HepG2 (cell line): ENCODE results near the gene LTA. TPM values are rescaled to one million over a fixed set of nuclear protein-coding genes. Genes with fewer than 3 reads are reported as not detected.

Experiments
- HNF4G ChIP-seq, 2 experiments: sonication (generic) in 1 of 2; formaldehyde crosslinking in 1 of 2; IDR thresholded peaks; 2 replicates each; pipeline versions ENCODE4 v1.4.0 to v1.6.1; 2011 to 2020; ENCODE audit warnings: borderline replicate concordance in 2 of 2, low read depth in 2 of 2, mild to moderate bottlenecking in 2 of 2, low read length in 1 of 2, missing genetic modification reagents in 1 of 2, moderate library complexity in 1 of 2
- KLF15 ChIP-seq: sonication (generic); formaldehyde crosslinking; IDR thresholded peaks from 2 replicates; pipeline ENCODE4 v1.8.1; 2023; ENCODE audit warnings: borderline replicate concordance, mild to moderate bottlenecking, inconsistent platforms, missing genetic modification reagents, mixed read lengths
- MAFK ChIP-seq, 2 experiments: IDR thresholded peaks in 1 of 2; conservative IDR thresholded peaks in 1 of 2; 2 replicates each; pipeline ENCODE4 v1.6.1; 2011; ENCODE audit warnings: improper control_type of control experiment in 2 of 2, low read length in 2 of 2
- NCOA1 ChIP-seq: sonication (generic); formaldehyde crosslinking; IDR thresholded peaks from 2 replicates; pipeline ENCODE4 v1.9.0; 2021; ENCODE audit warnings: missing genetic modification reagents
- TGIF2 ChIP-seq: IDR thresholded peaks from 2 replicates; pipeline ENCODE4 v1.6.1; 2016; ENCODE audit warnings: control low read depth, missing compliant biosample characterization
- ZC3H13 ChIP-seq: sonication (generic); formaldehyde crosslinking; IDR thresholded peaks from 2 replicates; pipeline ENCODE4 v1.8.1; 2023; ENCODE audit warnings: mild to moderate bottlenecking, missing genetic modification reagents, moderate library complexity
- ZNF12 ChIP-seq: sonication (generic); formaldehyde crosslinking; IDR thresholded peaks from 2 replicates; pipeline ENCODE4 v1.5.0; 2020; ENCODE audit warnings: missing genetic modification reagents
- ZNF136 ChIP-seq: sonication (generic); formaldehyde crosslinking; IDR thresholded peaks from 2 replicates; pipeline ENCODE4 v1.8.1; 2022; ENCODE audit warnings: low read depth, mild to moderate bottlenecking, moderate library complexity, missing genetic modification reagents
- ZNF367 ChIP-seq: sonication (generic); formaldehyde crosslinking; IDR thresholded peaks from 2 replicates; pipeline ENCODE4 v1.4.0; 2020; ENCODE audit warnings: missing genetic modification reagents, borderline replicate concordance
- ZNF777 ChIP-seq: sonication (generic); formaldehyde crosslinking; IDR thresholded peaks from 2 replicates; pipeline ENCODE4 v1.4.0; 2020; ENCODE audit warnings: missing genetic modification reagents
- polyA plus RNA-seq, 8 experiments: library from polyadenylated mRNA; depleted of rRNA in 3 of 8; stranded (reverse) in 7 of 8; unstranded in 1 of 8; fragments of >200 nt; fragmentation: Illumina TruSeq in 4 of 8; extraction: Trizol in 4 of 8; gene quantifications; 2 replicates each; pipeline versions ENCODE4 v1.2.1 to v1.2.3, GENCODE V29; 2011 to 2016; ENCODE audit warnings: low read depth in 4 of 8, missing spikeins in 1 of 8, mixed read lengths in 1 of 8; ENCODE audit not compliant: insufficient read depth in 1 of 8
- total RNA-seq, 5 experiments: library from RNA; depleted of rRNA; stranded (reverse); fragments of >200 nt; fragmentation: Illumina TruSeq; extraction: Trizol; gene quantifications; 2 replicates each; pipeline ENCODE4 v1.2.3, GENCODE V29; 2016; ENCODE audit warnings: low read depth in 1 of 5
- TF ChIP-seq, protein P1 (sequence below): sonication (generic); formaldehyde crosslinking; IDR thresholded peaks from 2 replicates; pipeline ENCODE4 v1.5.1; 2020; ENCODE audit warnings: missing genetic modification reagents, mild to moderate bottlenecking, borderline replicate concordance
- TF ChIP-seq, protein P2 (sequence below): sonication (generic); formaldehyde crosslinking; IDR thresholded peaks from 2 replicates; pipeline ENCODE4 v1.8.0; 2022; ENCODE audit warnings: missing genetic modification reagents, low read depth, mild to moderate bottlenecking, borderline replicate concordance
- TF ChIP-seq, protein P3 (sequence below): sonication (generic); formaldehyde crosslinking; IDR thresholded peaks from 2 replicates; pipeline ENCODE4 v1.4.0; 2020; ENCODE audit warnings: mild to moderate bottlenecking, missing genetic modification reagents
- TF ChIP-seq, protein P4 (sequence below): sonication (generic); formaldehyde crosslinking; conservative IDR thresholded peaks from 2 replicates; pipeline ENCODE4 v1.4.0; 2020; ENCODE audit warnings: missing genetic modification reagents
- TF ChIP-seq, protein P5 (sequence below): sonication (generic); formaldehyde crosslinking; IDR thresholded peaks from 2 replicates; pipeline ENCODE4 v1.8.1; 2023; ENCODE audit warnings: missing genetic modification reagents, mild to moderate bottlenecking, borderline replicate concordance
- TF ChIP-seq, protein P6 (sequence below): sonication (generic); formaldehyde crosslinking; IDR thresholded peaks from 2 replicates; pipeline ENCODE4 v1.8.1; 2023; ENCODE audit warnings: mild to moderate bottlenecking, inconsistent platforms, moderate library complexity, missing genetic modification reagents, borderline replicate concordance

LTA gene
- total and polyA plus RNA-seq, 2 of the 13 experiments (the other 11 are each of a cell fraction or from before 2014, with no cell fraction given) = 0.09 TPM; not detected in 1

DNA sequence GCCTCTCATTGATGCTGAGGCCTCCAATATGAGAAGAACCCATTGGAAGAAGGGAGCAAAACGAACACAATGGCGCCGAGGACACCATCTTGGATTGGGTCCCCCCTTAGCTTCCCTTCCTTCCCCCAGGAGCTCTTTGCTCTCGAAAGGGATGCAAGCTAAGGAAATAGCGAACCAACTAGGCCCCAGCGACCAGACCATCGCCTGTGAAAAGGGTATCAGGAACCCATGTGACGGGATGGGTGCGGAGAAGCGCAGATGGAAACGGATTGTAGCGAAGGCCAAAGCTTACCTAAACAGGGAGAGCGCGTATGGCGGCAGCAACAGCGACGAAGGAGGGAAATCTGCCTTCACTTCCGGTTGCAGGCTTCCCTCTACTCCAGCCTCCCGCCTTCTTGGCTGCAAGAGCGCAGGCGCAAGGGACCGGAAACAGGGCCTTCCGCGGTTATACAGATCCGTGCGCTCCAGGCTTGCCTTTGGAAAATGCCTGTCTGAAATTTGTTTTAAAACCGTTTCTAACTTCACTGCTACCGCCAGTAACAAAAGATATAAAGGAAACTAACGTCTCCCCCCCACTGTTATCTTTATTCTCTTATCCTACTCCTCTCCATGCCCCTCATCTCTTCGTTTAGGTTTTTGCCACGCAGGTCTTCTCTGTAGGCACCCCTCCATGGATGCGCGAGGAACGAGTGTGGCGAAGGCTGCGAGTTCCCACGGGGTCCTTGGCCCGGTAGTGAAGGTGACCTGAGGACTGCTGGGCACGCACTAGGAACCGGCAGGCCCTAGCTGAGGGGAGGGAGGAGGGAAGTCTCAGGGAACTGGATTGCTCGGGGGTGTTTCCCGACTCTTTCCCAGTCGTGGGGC, 30.2 kb upstream of the LTA start, which contains the start of gene DDX39B (continued):
- TF ChIP-seq ZNF12 (CRISPR knock-in tag) (peak; percentile 38; the same call in 1 of the 2 replicates), HNF4G (IDR thresholded peaks at IDR 0.05; ENCODE audit: borderline replicate concordance, low read depth, low read length) (no peak), HNF4G (CRISPR knock-in tag; IDR thresholded peaks at IDR 0.05; ENCODE audit: borderline replicate concordance, low read depth) (no peak; the same call in 1 of the 2 replicates), ZNF777 (CRISPR knock-in tag) (peak; percentile 57; the same call in 1 of the 2 replicates), MAFK (conservative IDR thresholded peaks at IDR 0.05 in 1 of 2, IDR thresholded peaks at IDR 0.05 in 1 of 2; ENCODE audit: low read length in 2 of 2) (no peak), TGIF2 (CRISPR knock-in tag) (peak; percentile 79), KLF15 (CRISPR knock-in tag) (peak; percentile 56; the same call in 1 of the 2 replicates), ZC3H13 (peak; percentile 65), NCOA1 (CRISPR knock-in tag) (no peak; the same call in 1 of the 2 replicates), ZNF136 (CRISPR knock-in tag) (peak; percentile 61; the same call in 1 of the 2 replicates), ZNF367 (CRISPR knock-in tag) (peak; percentile 85; the same call in 1 of the 2 replicates)
- TF ChIP-seq, protein P1, sequence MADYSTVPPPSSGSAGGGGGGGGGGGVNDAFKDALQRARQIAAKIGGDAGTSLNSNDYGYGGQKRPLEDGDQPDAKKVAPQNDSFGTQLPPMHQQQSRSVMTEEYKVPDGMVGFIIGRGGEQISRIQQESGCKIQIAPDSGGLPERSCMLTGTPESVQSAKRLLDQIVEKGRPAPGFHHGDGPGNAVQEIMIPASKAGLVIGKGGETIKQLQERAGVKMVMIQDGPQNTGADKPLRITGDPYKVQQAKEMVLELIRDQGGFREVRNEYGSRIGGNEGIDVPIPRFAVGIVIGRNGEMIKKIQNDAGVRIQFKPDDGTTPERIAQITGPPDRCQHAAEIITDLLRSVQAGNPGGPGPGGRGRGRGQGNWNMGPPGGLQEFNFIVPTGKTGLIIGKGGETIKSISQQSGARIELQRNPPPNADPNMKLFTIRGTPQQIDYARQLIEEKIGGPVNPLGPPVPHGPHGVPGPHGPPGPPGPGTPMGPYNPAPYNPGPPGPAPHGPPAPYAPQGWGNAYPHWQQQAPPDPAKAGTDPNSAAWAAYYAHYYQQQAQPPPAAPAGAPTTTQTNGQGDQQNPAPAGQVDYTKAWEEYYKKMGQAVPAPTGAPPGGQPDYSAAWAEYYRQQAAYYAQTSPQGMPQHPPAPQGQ (CRISPR knock-in tag) = 0 out of 2 replicates have a peak, but pooled peaks have one; percentile 89
- TF ChIP-seq, protein P2, sequence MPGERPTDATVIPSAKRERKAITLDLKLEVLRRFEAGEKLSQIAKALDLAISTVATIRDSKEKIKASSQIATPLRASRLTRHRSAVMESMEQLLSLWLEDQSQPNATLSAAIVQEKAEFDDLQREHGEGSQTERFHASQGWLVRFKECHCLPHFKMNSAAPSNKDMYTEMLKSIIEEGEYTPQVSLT (CRISPR knock-in tag) = peak; percentile 56; the same call in 1 of the 2 replicates
- TF ChIP-seq, protein P3, sequence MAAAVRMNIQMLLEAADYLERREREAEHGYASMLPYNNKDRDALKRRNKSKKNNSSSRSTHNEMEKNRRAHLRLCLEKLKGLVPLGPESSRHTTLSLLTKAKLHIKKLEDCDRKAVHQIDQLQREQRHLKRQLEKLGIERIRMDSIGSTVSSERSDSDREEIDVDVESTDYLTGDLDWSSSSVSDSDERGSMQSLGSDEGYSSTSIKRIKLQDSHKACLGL (CRISPR knock-in tag) = peak; percentile 47
- TF ChIP-seq, protein P4, sequence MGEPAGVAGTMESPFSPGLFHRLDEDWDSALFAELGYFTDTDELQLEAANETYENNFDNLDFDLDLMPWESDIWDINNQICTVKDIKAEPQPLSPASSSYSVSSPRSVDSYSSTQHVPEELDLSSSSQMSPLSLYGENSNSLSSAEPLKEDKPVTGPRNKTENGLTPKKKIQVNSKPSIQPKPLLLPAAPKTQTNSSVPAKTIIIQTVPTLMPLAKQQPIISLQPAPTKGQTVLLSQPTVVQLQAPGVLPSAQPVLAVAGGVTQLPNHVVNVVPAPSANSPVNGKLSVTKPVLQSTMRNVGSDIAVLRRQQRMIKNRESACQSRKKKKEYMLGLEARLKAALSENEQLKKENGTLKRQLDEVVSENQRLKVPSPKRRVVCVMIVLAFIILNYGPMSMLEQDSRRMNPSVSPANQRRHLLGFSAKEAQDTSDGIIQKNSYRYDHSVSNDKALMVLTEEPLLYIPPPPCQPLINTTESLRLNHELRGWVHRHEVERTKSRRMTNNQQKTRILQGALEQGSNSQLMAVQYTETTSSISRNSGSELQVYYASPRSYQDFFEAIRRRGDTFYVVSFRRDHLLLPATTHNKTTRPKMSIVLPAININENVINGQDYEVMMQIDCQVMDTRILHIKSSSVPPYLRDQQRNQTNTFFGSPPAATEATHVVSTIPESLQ = peak; percentile 43; the same call in 1 of the 2 replicates
- TF ChIP-seq, protein P5, sequence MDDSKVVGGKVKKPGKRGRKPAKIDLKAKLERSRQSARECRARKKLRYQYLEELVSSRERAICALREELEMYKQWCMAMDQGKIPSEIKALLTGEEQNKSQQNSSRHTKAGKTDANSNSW (CRISPR knock-in tag) = 0 out of 2 replicates have a peak, but pooled peaks have one; percentile 88
- TF ChIP-seq, protein P6, sequence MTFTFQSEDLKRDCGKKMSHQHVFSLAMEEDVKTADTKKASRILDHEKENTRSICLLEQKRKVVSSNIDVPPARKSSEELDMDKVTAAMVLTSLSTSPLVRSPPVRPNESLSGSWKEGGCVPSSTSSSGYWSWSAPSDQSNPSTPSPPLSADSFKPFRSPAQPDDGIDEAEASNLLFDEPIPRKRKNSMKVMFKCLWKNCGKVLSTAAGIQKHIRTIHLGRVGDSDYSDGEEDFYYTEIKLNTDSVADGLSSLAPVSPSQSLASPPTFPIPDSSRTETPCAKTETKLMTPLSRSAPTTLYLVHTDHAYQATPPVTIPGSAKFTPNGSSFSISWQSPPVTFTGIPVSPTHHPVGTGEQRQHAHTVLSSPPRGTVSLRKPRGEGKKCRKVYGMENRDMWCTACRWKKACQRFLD (CRISPR knock-in tag) = peak; percentile 49; the same call in 1 of the 2 replicates
